CD4-positive, alpha-beta T cell treated with Interferon alpha-2 for 1 hour (primary cell): ENCODE results near the gene SEPTIN12.

Source experiments
- DNase-seq, 2 donors: peaks; one replicate each; pipeline ENCODE4 v3.0.0-alpha.2; 2020 to 2022

Gene SEPTIN12

GRCh38 chr16:4783951-4784336, 4.2 kb downstream of the SEPTIN12 start:
- no peak for DNase-seq

- DNase-seq, result no peak
Measured at GRCh38 chr16:4783251-4783950, 4.7 kb downstream of the SEPTIN12 start.

- no peak for DNase-seq
Measured at GRCh38 chr16:4780235-4780634, 7.9 kb downstream of the SEPTIN12 start.

- no peak for DNase-seq
Measured at GRCh38 chr16:4778050-4778392, 10.1 kb downstream of the SEPTIN12 start.

- no peak for DNase-seq
Measured at GRCh38 chr16:4777339-4778049, 10.7 kb downstream of the SEPTIN12 start.

GRCh38 chr16:4776141-4776705, 11.9 kb downstream of the SEPTIN12 start:
- no peak for DNase-seq

- DNase-seq, result no peak
Measured at GRCh38 chr16:4775005-4775404, 13.1 kb downstream of the SEPTIN12 start.

- DNase-seq, result no peak
Measured at GRCh38 chr16:4772351-4772750, 15.8 kb downstream of the SEPTIN12 start.

- no peak for DNase-seq
Measured at GRCh38 chr16:4771646-4772045, 16.5 kb downstream of the SEPTIN12 start.

- no peak for DNase-seq
Measured at GRCh38 chr16:4769306-4769638, 18.9 kb downstream of the SEPTIN12 start.

GRCh38 chr16:4768549-4769305, 19.4 kb downstream of the SEPTIN12 start:
- peak; percentile 86 to 90 for DNase-seq

GRCh38 chr16:4767872-4768548, 20.1 kb downstream of the SEPTIN12 start:
- no peak for DNase-seq

- peak; percentile 94 to 97 for DNase-seq
Measured at GRCh38 chr16:4766875-4767628, 21.1 kb downstream of the SEPTIN12 start, which contains the start of gene ZNF500. ZNF500 (minus strand) TSS chr16:4767162; CDS start chr16:4765978, 1,184 bp downstream.

- DNase-seq, result no peak
Measured at GRCh38 chr16:4765511-4766474, 22.4 kb downstream of the SEPTIN12 start.

- DNase-seq, result no peak
Measured at GRCh38 chr16:4763791-4764190, 24.4 kb downstream of the SEPTIN12 start.

- no peak for DNase-seq
Measured at GRCh38 chr16:4762205-4762604, 25.9 kb downstream of the SEPTIN12 start.

GRCh38 chr16:4760221-4760910, 27.8 kb downstream of the SEPTIN12 start:
- no peak for DNase-seq

- DNase-seq, result no peak
Measured at GRCh38 chr16:4755687-4756086, 32.5 kb downstream of the SEPTIN12 start.

- no peak for DNase-seq
Measured at GRCh38 chr16:4754865-4755264, 33.3 kb downstream of the SEPTIN12 start.

GRCh38 chr16:4753227-4753626, 34.9 kb downstream of the SEPTIN12 start:
- no peak for DNase-seq
